ENCODE measurements around the gene IMP4. TPM values are rescaled to one million over a fixed set of nuclear protein-coding genes. Genes with fewer than 3 reads are reported as not detected.

IMP4 gene
- polyA plus RNA-seq, 1 donor from 2014 or later = 78.0 TPM

DNA sequence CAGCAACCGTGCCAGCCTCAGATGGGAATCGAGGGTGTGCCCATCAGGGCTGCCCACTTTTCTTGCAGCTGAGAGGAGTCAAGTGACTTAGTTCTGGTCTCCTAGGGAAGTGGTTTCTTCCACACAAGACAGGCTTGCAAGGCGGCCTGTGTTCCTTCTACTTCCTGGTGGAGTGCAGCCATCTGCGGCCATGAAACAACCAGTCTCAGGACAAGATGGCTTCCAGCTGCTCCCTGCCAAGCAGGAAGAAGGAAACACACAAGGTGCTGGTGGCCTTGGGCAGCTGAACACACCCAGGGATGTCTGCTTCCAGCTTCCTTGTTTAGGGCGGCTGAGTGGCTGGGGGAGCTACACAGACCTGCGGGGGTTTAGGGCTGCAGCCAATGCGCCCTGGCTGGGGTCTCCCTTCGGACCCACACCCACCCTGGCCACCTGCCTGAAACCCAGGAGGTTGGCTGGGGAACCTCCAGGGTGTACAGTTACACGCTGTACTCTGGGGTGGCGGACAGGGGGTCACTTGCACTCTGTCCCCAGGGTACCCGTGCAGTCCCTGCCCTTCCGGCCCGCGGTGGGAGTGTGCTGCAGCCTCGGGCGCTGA, 47.9 kb downstream of the IMP4 start:
- H3K79me2 ChIP-seq (replicated peaks; ENCODE audit: insufficient read depth, low read length) = no peaks in the 10 kb centered on the region
- H4K20me1 ChIP-seq (ENCODE audit: insufficient read depth) = no peaks in the 10 kb centered on the region
- H3K4me3 ChIP-seq (ENCODE audit: low read length) = peak overlapping the region; percentile 75
- TF ChIP-seq MXI1 (conservative IDR thresholded peaks at IDR 0.05; ENCODE audit: poor library complexity, severe bottlenecking) (no peak), EZH2 (IDR thresholded peaks at IDR 0.05; ENCODE audit: borderline replicate concordance, insufficient read depth, low read length, poor library complexity, severe bottlenecking) (no peak), EP300 (conservative IDR thresholded peaks at IDR 0.05; ENCODE audit: poor library complexity, severe bottlenecking) (no peak), POLR2AphosphoS5 (IDR thresholded peaks at IDR 0.05) (no peak), SMC3 (conservative IDR thresholded peaks at IDR 0.05; ENCODE audit: poor library complexity) (no peak), RAD21 (conservative IDR thresholded peaks at IDR 0.05) (no peak), TAF1 (IDR thresholded peaks at IDR 0.05; ENCODE audit: low read depth) (no peak)
- TF ChIP-seq, protein P1, sequence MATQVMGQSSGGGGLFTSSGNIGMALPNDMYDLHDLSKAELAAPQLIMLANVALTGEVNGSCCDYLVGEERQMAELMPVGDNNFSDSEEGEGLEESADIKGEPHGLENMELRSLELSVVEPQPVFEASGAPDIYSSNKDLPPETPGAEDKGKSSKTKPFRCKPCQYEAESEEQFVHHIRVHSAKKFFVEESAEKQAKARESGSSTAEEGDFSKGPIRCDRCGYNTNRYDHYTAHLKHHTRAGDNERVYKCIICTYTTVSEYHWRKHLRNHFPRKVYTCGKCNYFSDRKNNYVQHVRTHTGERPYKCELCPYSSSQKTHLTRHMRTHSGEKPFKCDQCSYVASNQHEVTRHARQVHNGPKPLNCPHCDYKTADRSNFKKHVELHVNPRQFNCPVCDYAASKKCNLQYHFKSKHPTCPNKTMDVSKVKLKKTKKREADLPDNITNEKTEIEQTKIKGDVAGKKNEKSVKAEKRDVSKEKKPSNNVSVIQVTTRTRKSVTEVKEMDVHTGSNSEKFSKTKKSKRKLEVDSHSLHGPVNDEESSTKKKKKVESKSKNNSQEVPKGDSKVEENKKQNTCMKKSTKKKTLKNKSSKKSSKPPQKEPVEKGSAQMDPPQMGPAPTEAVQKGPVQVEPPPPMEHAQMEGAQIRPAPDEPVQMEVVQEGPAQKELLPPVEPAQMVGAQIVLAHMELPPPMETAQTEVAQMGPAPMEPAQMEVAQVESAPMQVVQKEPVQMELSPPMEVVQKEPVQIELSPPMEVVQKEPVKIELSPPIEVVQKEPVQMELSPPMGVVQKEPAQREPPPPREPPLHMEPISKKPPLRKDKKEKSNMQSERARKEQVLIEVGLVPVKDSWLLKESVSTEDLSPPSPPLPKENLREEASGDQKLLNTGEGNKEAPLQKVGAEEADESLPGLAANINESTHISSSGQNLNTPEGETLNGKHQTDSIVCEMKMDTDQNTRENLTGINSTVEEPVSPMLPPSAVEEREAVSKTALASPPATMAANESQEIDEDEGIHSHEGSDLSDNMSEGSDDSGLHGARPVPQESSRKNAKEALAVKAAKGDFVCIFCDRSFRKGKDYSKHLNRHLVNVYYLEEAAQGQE (IDR thresholded peaks at IDR 0.05; ENCODE audit: borderline replicate concordance) = no peak
- H3K36me3 ChIP-seq (ENCODE audit: insufficient read depth, low read length) = no peaks in the 10 kb centered on the region
- H3K4me2 ChIP-seq (ENCODE audit: low read length) = no peak overlapping the region
- H3K27me3 ChIP-seq (ENCODE audit: insufficient read depth, low read depth, low read length) = no peaks in the 10 kb centered on the region
- H3K9me2 ChIP-seq (ENCODE audit: insufficient read depth, low read length) = no peaks in the 10 kb centered on the region
- H3K9me3 ChIP-seq (ENCODE audit: low read length) = no peaks in the 10 kb centered on the region
- no peaks in the 10 kb centered on the region for H3F3A ChIP-seq (ENCODE audit: insufficient read depth, low read length, poor library complexity, severe bottlenecking)
- H3K27ac ChIP-seq (ENCODE audit: low read length) = peak overlapping the region; percentile 47
- H3K9ac ChIP-seq (ENCODE audit: low read length) = peak overlapping the region; percentile 73
- no peak overlapping the region for H2AFZ ChIP-seq (ENCODE audit: low read depth, low read length)

GRCh38 chr2:130391058-130391871, 48.6 kb downstream of the IMP4 start:
- Histone ChIP-seq H3K4me3 (ENCODE audit: low read length) (peak overlapping the region; percentile 75), H4K20me1 (ENCODE audit: insufficient read depth) (no peaks in the 10 kb centered on the region), H3K9me3 (ENCODE audit: low read length) (no peaks in the 10 kb centered on the region), H3K9me2 (ENCODE audit: insufficient read depth, low read length) (no peaks in the 10 kb centered on the region), H3K4me2 (ENCODE audit: low read length) (peak overlapping the region; percentile 64), H3K27me3 (ENCODE audit: insufficient read depth, low read depth, low read length) (no peaks in the 10 kb centered on the region), H3K27ac (ENCODE audit: low read length) (peak overlapping the region; percentile 47), H3K36me3 (ENCODE audit: insufficient read depth, low read length) (no peaks in the 10 kb centered on the region), H2AFZ (ENCODE audit: low read depth, low read length) (peak overlapping the region; percentile 53), H3K9ac (ENCODE audit: low read length) (peak overlapping the region; percentile 73), H3K79me2 (replicated peaks; ENCODE audit: insufficient read depth, low read length) (no peaks in the 10 kb centered on the region), H3F3A (ENCODE audit: insufficient read depth, low read length, poor library complexity, severe bottlenecking) (no peaks in the 10 kb centered on the region)
- peak; percentile 54 for TF ChIP-seq POLR2AphosphoS5 (IDR thresholded peaks at IDR 0.05)
- no peak for TF ChIP-seq EZH2 (IDR thresholded peaks at IDR 0.05; ENCODE audit: borderline replicate concordance, insufficient read depth, low read length, poor library complexity, severe bottlenecking)
- TF ChIP-seq SMC3 (conservative IDR thresholded peaks at IDR 0.05; ENCODE audit: poor library complexity) = peak; percentile 19

Data from neural cell (in vitro differentiated cells).